DND-41 (cell line): Measurements from ENCODE around the gene DRC7.

ENCODE experiments used
- ATAC-seq: fragments of 200-7000 bp; cut with Tn5 transposase; 3 replicates; pipeline ENCODE4 v1.9.1; 2021; ENCODE audit warnings: low read depth; ENCODE audit not compliant: insufficient read depth
- DNase-seq: peaks from one replicate; pipeline ENCODE4 v3.0.0-alpha.2; 2020
- H2AFZ ChIP-seq: 2 replicates; pipeline ENCODE4 v1.6.0; 2012; ENCODE audit warnings: low read depth, low read length
- H3K27ac ChIP-seq: 2 replicates; pipeline ENCODE4 v1.5.1; 2012; ENCODE audit warnings: low read length, inconsistent platforms
- H3K27me3 ChIP-seq: fragments of 200-600 bp; sonication (generic); 2 replicates; pipeline ENCODE4 v1.6.0; 2012; ENCODE audit warnings: low read length, mild to moderate bottlenecking, inconsistent platforms; ENCODE audit not compliant: insufficient read depth, poor library complexity
- H3K36me3 ChIP-seq: 2 replicates; pipeline ENCODE4 v1.5.1; 2012; ENCODE audit warnings: low read length, inconsistent platforms; ENCODE audit not compliant: insufficient read depth
- H3K4me1 ChIP-seq: 2 replicates; pipeline ENCODE4 v1.5.1; 2012; ENCODE audit warnings: mild to moderate bottlenecking, low read length; ENCODE audit not compliant: insufficient read depth
- H3K4me2 ChIP-seq: 2 replicates; pipeline ENCODE4 v1.6.0; 2012; ENCODE audit warnings: mild to moderate bottlenecking, moderate library complexity, low read length, inconsistent platforms; ENCODE audit not compliant: insufficient read depth
- H3K4me3 ChIP-seq, 2 experiments: fragments of 200-600 bp in 1 of 2; shearing (Covaris generic) in 1 of 2; 2 replicates each; pipeline ENCODE4 v1.5.1; 2012 to 2016; ENCODE audit warnings: inconsistent platforms in 2 of 2, low read length in 2 of 2, mild to moderate bottlenecking in 2 of 2, low read depth in 1 of 2, moderate library complexity in 1 of 2
- H3K79me2 ChIP-seq: 2 replicates; pipeline ENCODE4 v1.6.0; 2012; ENCODE audit warnings: low read length, inconsistent platforms; ENCODE audit not compliant: insufficient read depth
- H3K9ac ChIP-seq: 2 replicates; pipeline ENCODE4 v1.6.0; 2012; ENCODE audit warnings: low read depth, mild to moderate bottlenecking, inconsistent platforms, low read length, moderate library complexity
- H3K9me3 ChIP-seq: 2 replicates; pipeline ENCODE4 v1.5.1; 2012; ENCODE audit warnings: low read length, moderate library complexity, mild to moderate bottlenecking, inconsistent platforms; ENCODE audit not compliant: insufficient read depth, severe bottlenecking
- H4K20me1 ChIP-seq: 2 replicates; pipeline ENCODE4 v1.6.0; 2012; ENCODE audit warnings: low read length; ENCODE audit not compliant: insufficient read depth
- EZH2 ChIP-seq: IDR thresholded peaks from 3 replicates; pipeline ENCODE4 v1.6.1; 2012; ENCODE audit warnings: borderline replicate concordance, low read depth, mild to moderate bottlenecking, moderate library complexity, low read length, inconsistent platforms; ENCODE audit not compliant: severe bottlenecking
- TF ChIP-seq, protein P1 (sequence below): IDR thresholded peaks from 2 replicates; pipeline ENCODE4 v1.5.1; 2012; ENCODE audit warnings: borderline replicate concordance, low read length, moderate library complexity, mild to moderate bottlenecking; ENCODE audit not compliant: poor library complexity, severe bottlenecking; ENCODE audit errors: extremely low read depth

Gene DRC7

DNA sequence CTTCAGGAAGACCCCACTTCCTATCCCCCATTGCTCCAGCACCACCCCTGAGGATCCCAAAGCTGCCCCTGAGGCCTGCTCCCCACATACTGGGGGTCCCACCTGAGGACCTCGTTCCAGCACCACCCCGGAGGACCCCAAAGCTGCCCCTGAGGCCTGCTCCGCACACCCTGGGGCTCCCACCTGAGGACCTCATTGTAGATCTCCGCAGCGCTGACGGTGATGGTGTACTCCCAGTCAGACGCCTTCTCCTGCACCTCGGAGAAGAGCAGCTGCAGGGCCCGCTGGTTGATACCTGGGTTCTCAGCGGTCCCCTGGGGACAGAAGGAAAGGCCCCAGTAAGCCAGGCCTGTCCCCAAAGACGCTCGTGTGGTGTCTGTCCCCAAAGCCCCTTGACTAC, 67.4 kb downstream of the DRC7 start:
- no peak overlapping the region for H3K27ac ChIP-seq
- H3K4me2 ChIP-seq = no peak overlapping the region
- DNase-seq (no peak), ATAC-seq (no peak)
- H3K4me1 ChIP-seq = no peaks in the 10 kb centered on the region
- no peaks in the 10 kb centered on the region for H3K9me3 ChIP-seq
- peaks cover 6% of the 10 kb centered on the region; the same call in 1 of the 2 replicates for H4K20me1 ChIP-seq
- no peak overlapping the region for H3K4me3 ChIP-seq
- peaks cover 7% of the 10 kb centered on the region for H3K36me3 ChIP-seq
- no peaks in the 10 kb centered on the region for H3K27me3 ChIP-seq
- H3K9ac ChIP-seq = no peak overlapping the region
- no peak overlapping the region for H2AFZ ChIP-seq
- H3K79me2 ChIP-seq = no peaks in the 10 kb centered on the region
- no peak for TF ChIP-seq EZH2
- TF ChIP-seq, protein P1, sequence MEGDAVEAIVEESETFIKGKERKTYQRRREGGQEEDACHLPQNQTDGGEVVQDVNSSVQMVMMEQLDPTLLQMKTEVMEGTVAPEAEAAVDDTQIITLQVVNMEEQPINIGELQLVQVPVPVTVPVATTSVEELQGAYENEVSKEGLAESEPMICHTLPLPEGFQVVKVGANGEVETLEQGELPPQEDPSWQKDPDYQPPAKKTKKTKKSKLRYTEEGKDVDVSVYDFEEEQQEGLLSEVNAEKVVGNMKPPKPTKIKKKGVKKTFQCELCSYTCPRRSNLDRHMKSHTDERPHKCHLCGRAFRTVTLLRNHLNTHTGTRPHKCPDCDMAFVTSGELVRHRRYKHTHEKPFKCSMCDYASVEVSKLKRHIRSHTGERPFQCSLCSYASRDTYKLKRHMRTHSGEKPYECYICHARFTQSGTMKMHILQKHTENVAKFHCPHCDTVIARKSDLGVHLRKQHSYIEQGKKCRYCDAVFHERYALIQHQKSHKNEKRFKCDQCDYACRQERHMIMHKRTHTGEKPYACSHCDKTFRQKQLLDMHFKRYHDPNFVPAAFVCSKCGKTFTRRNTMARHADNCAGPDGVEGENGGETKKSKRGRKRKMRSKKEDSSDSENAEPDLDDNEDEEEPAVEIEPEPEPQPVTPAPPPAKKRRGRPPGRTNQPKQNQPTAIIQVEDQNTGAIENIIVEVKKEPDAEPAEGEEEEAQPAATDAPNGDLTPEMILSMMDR = no peak

DNA sequence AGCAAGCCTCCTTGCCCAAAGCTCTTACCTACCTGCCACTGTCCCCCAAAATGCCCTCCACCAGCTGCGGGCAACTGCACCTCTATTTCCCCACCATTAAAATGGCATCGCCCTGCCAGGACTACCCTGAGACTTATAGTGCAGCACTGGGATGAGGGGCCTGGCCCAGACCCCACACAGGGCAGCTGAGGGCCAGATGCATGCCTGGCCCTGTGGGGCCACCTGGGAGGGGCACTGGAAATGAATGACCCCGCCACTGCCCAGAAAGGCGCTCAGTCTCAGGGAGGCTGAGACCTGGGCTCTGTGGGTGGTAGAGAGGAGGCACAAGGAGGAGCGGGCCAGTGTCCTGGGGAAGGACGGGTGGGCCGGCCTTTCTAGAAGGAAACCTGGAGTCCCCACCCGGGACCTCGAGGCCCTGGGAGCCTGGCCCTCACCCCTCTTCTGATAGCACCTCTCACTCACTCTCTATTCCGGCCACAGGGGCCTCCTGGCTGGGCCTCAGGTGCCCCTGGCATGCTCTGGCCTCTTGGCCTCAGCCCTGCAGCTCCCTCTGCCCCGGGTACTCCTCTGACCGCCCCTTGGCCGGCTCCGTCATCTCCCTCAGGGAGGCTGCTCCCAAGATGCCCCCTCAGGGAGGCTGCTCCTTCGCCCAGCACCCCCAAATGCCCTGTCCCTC, 67.9 kb downstream of the DRC7 start:
- no peak overlapping the region for H3K4me3 ChIP-seq
- H3K4me1 ChIP-seq = no peaks in the 10 kb centered on the region
- peaks cover 2% of the 10 kb centered on the region; the same call in 1 of the 2 replicates for H4K20me1 ChIP-seq
- TF ChIP-seq, protein P1 = no peak
- no peak for TF ChIP-seq EZH2
- no peaks in the 10 kb centered on the region for H3K9me3 ChIP-seq
- DNase-seq = no peak
- ATAC-seq = no peak
- no peaks in the 10 kb centered on the region for H3K79me2 ChIP-seq
- no peak overlapping the region for H3K4me2 ChIP-seq
- H3K27me3 ChIP-seq = no peaks in the 10 kb centered on the region
- H3K27ac ChIP-seq = no peak overlapping the region
- no peak overlapping the region for H2AFZ ChIP-seq
- H3K9ac ChIP-seq = no peak overlapping the region
- peaks cover 4% of the 10 kb centered on the region for H3K36me3 ChIP-seq

DNA sequence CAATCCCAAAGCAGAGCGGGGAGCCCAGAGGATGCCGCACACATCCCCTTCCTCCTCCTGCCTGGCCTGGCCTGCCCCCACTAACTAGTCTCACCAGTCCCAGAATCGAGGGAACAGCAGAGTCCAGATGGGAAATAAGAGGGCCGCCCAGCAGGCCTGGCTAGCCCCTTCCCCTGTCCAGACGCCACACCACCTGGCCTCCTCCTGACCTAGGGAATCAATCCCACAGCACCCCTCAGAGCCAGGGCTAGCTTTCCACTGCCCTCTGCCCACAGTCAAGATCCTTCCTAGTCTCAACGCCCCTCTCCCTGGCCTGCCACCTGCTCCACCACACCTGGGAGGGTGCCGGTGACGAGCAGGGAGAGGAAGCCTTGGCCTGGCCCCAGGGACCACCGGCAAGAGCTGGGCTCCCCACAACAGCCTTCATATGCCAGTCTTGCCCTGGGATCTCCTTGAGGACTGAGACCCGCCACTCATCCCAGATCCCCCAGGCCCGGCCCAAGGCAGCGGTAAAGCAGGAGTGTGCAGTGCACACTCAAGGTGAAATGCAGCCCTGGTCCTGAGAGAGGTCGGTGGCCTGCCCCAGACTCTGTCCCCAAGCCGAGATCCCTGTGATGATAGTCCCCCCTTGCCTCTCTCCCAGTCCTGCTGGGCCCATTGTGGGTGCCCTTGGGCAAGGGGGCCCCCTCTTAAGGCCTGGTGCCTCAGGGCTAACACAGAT, 68.8 kb downstream of the DRC7 start:
- H3K9me3 ChIP-seq = no peaks in the 10 kb centered on the region
- no peaks in the 10 kb centered on the region for H3K27me3 ChIP-seq
- no peaks in the 10 kb centered on the region for H3K36me3 ChIP-seq
- H3K9ac ChIP-seq = no peak overlapping the region
- no peak for DNase-seq
- no peaks in the 10 kb centered on the region for H3K79me2 ChIP-seq
- no peaks in the 10 kb centered on the region for H3K4me1 ChIP-seq
- no peak overlapping the region for H3K4me3 ChIP-seq
- TF ChIP-seq, protein P1 = no peak
- ATAC-seq = no peak
- H2AFZ ChIP-seq = no peak overlapping the region
- no peak overlapping the region for H3K27ac ChIP-seq
- no peaks in the 10 kb centered on the region; the same call in 1 of the 2 replicates for H4K20me1 ChIP-seq
- no peak overlapping the region for H3K4me2 ChIP-seq
